CD1c-positive myeloid dendritic cell (primary cell): ENCODE data around the gene SLC1A5.

Experiments used
- DNase-seq: peaks from one replicate; pipeline ENCODE4 v3.0.0-alpha.2; 2016; ENCODE audit errors: extremely low spot score

The SLC1A5 gene

DNA sequence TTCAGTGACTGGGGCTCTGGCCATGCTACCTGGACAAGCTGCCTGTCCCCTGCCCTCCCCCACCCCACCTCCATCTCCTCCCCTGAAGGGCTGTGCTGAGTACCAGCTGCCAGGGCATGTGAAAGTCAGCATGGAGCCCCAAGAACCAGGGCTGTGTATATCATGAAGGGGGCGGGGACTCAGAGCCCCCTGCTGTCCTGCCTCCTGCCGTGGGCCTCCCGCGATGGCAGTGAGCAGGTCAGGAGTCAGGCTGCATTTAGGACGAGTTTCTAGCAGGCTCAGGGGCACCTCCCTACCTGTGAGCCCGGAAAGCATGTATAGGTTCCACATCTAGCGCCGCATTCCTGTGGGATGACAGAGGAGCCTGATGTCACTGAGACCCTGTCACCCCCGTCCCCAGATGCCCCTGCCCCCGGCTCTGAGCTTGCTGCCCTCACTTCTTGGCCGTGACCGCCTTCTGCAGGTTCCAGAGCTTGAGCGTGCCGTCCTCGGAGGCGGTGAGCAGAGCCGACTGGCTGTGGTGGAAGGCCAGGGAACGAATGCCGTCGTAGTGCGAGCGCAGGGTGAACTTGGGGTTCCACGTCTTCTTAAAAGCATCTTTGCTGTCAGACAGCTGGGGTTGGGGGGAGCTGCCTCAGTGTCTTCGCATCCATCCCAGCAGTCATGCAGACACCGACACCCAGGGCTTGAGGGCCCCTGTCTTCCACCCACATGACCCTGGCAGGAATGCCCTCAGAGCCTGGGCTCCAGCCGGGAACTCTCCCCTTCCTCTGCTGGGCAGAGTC is 63.2 kb downstream of the SLC1A5 start:
- DNase-seq, result no peak
